Liver (tissue), 3 donors: ENCODE data around the gene CARS2.

ENCODE experiments used
- CTCF ChIP-seq: fragments of 150-350 bp; IDR thresholded peaks from 2 replicates; pipeline ENCODE4 v1.5.1; 2017; ENCODE audit warnings: improper control_type of control experiment, low read depth, low read length; ENCODE audit not compliant: missing input control
- GABPA ChIP-seq, 2 donors: IDR thresholded peaks in 1 of 2; conservative IDR thresholded peaks in 1 of 2; 2 replicates each; pipeline ENCODE4 v1.6.1; 2016; ENCODE audit warnings: antibody characterized with exemption in 2 of 2, mild to moderate bottlenecking in 1 of 2, moderate library complexity in 1 of 2
- ZBTB33 ChIP-seq: IDR thresholded peaks from 2 replicates; pipeline ENCODE4 v1.6.1; 2016; ENCODE audit warnings: antibody characterized with exemption
- TF ChIP-seq, protein P1 (sequence below): IDR thresholded peaks from 2 replicates; pipeline ENCODE4 v1.6.1; 2016; ENCODE audit warnings: antibody characterized with exemption
- donor health status: healthy.
- donor health status: healthy.

GRCh38 chr13:110618167-110618566 is 87.7 kb downstream of the CARS2 start:
- no peak for TF ChIP-seq CTCF
- TF ChIP-seq ZBTB33, result no peak
- TF ChIP-seq GABPA (IDR thresholded peaks at IDR 0.05 in 1 of 2, conservative IDR thresholded peaks at IDR 0.05 in 1 of 2), result no peak
- TF ChIP-seq, protein P1, sequence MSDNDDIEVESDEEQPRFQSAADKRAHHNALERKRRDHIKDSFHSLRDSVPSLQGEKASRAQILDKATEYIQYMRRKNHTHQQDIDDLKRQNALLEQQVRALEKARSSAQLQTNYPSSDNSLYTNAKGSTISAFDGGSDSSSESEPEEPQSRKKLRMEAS, result no peak
